Pancreas (tissue), 10 donors: ENCODE data around the gene KAZN. TPM values are rescaled to one million over a fixed set of nuclear protein-coding genes. Genes with fewer than 3 reads are reported as not detected.

Source experiments
- ATAC-seq, 4 donors: fragments of 200-7000 bp; cut with Tn5 transposase; one replicate each; pipeline versions ENCODE4 v1.8.0 to v1.9.1; 2020; ENCODE audit warnings: mild to moderate bottlenecking in 4 of 4, moderate library complexity in 4 of 4
- DNase-seq, 6 donors: peaks; one replicate each; pipeline ENCODE4 v3.0.0-alpha.2; 2020
- FAIRE-seq: peaks from 2 replicates; lab custom pipeline; 2012; peaks lifted over from hg19 to GRCh38; lab: Jason Lieb, UNC
- H3K27ac ChIP-seq, 4 donors: fragments of 200-600 bp; sonication (generic); 1 replicate in 3 of 4; 2 replicates in 1 of 4; pipeline versions ENCODE4 v1.5.0 to v1.8.0; 2020
- H3K27me3 ChIP-seq, 4 donors: fragments of 200-600 bp; one replicate each; pipeline ENCODE4 v1.8.0; 2021
- H3K36me3 ChIP-seq, 3 donors: fragments of 200-600 bp; sonication (generic) in 1 of 3; one replicate each; pipeline versions ENCODE4 v1.5.0 to v1.8.0; 2020 to 2021
- H3K4me1 ChIP-seq, 3 donors: fragments of 200-600 bp; one replicate each; pipeline ENCODE4 v1.8.0; 2021
- H3K4me3 ChIP-seq, 4 donors: fragments of 200-600 bp; sonication (generic) in 2 of 4; one replicate each; pipeline versions ENCODE4 v1.5.0 to v1.8.0; 2020 to 2021
- H3K9me3 ChIP-seq, 4 donors: fragments of 200-600 bp; one replicate each; pipeline ENCODE4 v1.8.0; 2021
- CTCF ChIP-seq, 4 donors: fragments of 200-600 bp; sonication (generic) in 3 of 4; IDR thresholded peaks; one replicate each; pipeline versions ENCODE4 v1.5.0 to v1.8.0; 2021; ENCODE audit warnings: antibody characterized with exemption in 4 of 4
- WGBS, 2 donors: extraction: QIAGEN DNeasy Blood & Tissue Kit; methylation state at CpG; one replicate each; pipeline ENCODE4 v1.1.7; 2013; 5-methylcytosine and 5-hydroxymethylcytosine counted together
- intact Hi-C, 3 donors: fragments of 100-400 bp; cut with DNase I; formaldehyde crosslinking; loops; one replicate each; pipeline versions ENCODE4 v1.11.1 to v1.14.2; 2022
- polyA plus RNA-seq, 2 donors: library from polyadenylated mRNA; stranded (reverse); fragments of 200-250 nt; gene quantifications; one replicate each; pipeline ENCODE4 v1.2.3, GENCODE V29; 2013
- total RNA-seq, 6 donors: library from RNA; stranded (reverse); fragmentation: NEBNext Ultra II Directional in 4 of 6; extraction: Animal tissue kit (Norgen Biotek cat#: 25700) in 4 of 6; gene quantifications; one replicate each; pipeline versions ENCODE4 v1.2.1 to v1.2.4, GENCODE V29; 2021 to 2023
- donor health status: healthy with polysubstance abuse.
- donor health status: DM: no; HTN: no; CAD: no; lungs with moderate emphysema.
- donor health status: DM: no; HTN: no; CAD: no.
- donor health status: control.
- donor health status: control.
- donor health status: Bipolar disorder and iron deficiency.
- donor health status: DM: yes; HTN: yes; CAD: no.
- donor health status: DM: no; HTN: no; CAD: no.
- donor health status: DM: no; HTN: no; CAD: no.
- donor health status: DM: yes; HTN: yes; CAD: no.

KAZN gene
- total and polyA plus RNA-seq, 8 donors: 2.4 to 6.0 (median 4.1) TPM

DNA sequence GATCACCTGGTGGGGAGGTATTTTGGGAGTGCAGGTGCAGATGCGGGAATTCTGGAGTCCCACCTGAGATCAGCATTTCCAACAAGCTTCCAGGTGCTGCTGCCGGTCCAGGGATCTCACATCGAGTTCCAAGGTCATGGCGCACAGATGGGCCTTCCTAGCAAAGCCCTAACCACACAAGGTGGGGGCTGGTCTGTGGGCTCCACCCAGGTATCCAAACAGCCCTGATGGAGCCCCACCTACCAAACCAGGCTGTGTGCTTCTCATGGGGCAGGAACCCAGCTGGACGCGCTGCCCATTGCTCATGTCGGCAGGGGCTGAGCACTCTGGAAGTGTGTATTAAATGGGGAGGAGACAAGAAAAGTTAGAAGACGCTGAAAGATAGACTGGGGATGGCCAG, 520.1 kb downstream of the KAZN start:
- Histone ChIP-seq H3K36me3 (no peaks in the 10 kb centered on the region), H3K27ac (no peak overlapping the region), H3K27me3 (no peaks in the 10 kb centered on the region), H3K4me1 (peaks cover 12 to 17% (median 13%) of the 10 kb centered on the region in 3 donors), H3K9me3 (no peaks in the 10 kb centered on the region), H3K4me3 (no peak overlapping the region)
- peak in 4 of 6 donors; percentile 48 to 72 (median 56) for DNase-seq
- peak in 3 of 4 donors; percentile 52 to 68 (median 62) for ATAC-seq
- TF ChIP-seq CTCF (IDR thresholded peaks at IDR 0.05): no peak
- FAIRE-seq: no peak
- intact Hi-C loops: no loop called here
- 47 to 56% methylated on average over 8 of the region's 8 CpGs for WGBS, 2 donors

DNA sequence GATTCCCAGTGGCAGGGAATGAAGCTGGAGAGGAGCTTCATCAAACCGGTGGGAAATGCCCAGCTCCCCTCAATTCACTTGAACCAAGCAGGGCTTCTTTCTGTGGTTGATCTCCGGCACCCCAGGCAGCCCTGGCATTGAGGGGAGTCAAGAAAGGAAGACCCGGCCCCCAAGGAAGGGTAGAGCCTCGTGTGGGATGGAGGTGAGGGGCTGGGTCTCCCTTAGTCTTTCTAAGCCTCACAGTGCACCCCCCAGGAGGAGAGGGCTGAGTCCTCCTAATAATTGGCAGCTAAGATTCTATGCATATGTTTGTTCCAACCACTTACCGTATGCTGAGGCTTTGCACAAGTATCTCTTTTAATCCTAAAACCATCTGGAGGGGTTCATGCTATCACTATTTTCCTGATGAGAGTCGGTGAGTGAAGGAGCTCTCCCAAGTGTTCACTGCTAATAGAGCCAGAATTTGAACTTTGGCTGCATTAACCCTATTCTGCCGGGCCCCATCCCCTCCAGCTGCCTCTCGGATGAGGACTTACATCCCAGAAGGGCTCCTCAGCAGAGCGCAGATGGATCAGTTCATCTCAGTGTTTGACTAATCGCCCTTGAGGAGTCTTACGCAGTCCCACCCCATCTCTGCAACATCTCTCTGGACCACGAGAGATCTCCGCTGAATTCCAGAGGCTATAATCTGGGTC, 521.9 kb downstream of the KAZN start:
- H3K4me1 ChIP-seq: peaks cover 12 to 17% (median 13%) of the 10 kb centered on the region in 3 donors
- no peaks in the 10 kb centered on the region for H3K9me3 ChIP-seq
- H3K27ac ChIP-seq: no peak overlapping the region
- no peak for TF ChIP-seq CTCF (IDR thresholded peaks at IDR 0.05)
- FAIRE-seq: no peak
- H3K27me3 ChIP-seq: no peaks in the 10 kb centered on the region
- no peak for ATAC-seq
- intact Hi-C loops: loop anchor here in 2 of 3 donors (10.0 kb wide), 1 partner anchor 184 kb away; no protein-coding TSS in a partner anchor
- no peak for DNase-seq
- H3K4me3 ChIP-seq: no peak overlapping the region
- WGBS, 2 donors: 87 to 96% methylated on average over 13 of the region's 13 CpGs
- H3K36me3 ChIP-seq: no peaks in the 10 kb centered on the region

- H3K27ac ChIP-seq: no peak overlapping the region
- WGBS, 2 donors: 95 to 99% methylated on average over 7 of the region's 7 CpGs
- no peaks in the 10 kb centered on the region for H3K36me3 ChIP-seq
- H3K4me1 ChIP-seq: peaks cover under 1 to 6% (median 4%) of the 10 kb centered on the region in 3 donors
- H3K4me3 ChIP-seq: no peak overlapping the region
- no peak for TF ChIP-seq CTCF (IDR thresholded peaks at IDR 0.05)
- FAIRE-seq (no peak), ATAC-seq (no peak), DNase-seq (no peak)
- no peaks in the 10 kb centered on the region for H3K27me3 ChIP-seq
- H3K9me3 ChIP-seq: no peaks in the 10 kb centered on the region
- intact Hi-C loops: loop anchor here in 2 of 3 donors (10.0 kb wide), 1 partner anchor 182 kb away; no protein-coding TSS in a partner anchor
These were observed 523.8 kb downstream of the KAZN start for GRCh38 chr1:15122331-15122730.

DNA sequence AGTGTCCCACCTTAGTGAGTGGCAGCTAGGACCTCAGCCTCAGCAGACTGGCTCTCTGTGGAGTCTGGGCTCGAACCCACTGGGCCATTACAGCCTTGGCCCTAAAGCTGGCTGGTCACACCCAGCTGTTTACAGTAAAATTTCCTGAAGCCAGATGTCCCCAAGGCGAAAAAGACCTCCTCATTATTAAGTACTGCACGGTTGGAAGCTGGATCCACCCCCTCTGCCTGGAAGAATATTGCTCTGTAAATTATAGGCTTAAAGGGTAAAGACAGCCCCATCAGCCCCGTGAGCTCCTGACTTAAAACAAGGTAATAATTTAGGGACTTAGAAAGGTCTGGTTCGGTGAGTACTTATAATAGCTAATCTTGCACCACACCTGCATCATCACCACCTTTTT, 524.8 kb downstream of the KAZN start:
- H3K27ac ChIP-seq: no peak overlapping the region
- H3K27me3 ChIP-seq: no peaks in the 10 kb centered on the region
- FAIRE-seq: no peak
- no peak overlapping the region for H3K4me3 ChIP-seq
- no peaks in the 10 kb centered on the region for H3K4me1 ChIP-seq
- intact Hi-C loops: loop anchor here in 2 of 3 donors (10.0 kb wide), 1 partner anchor 182 kb away; no protein-coding TSS in a partner anchor
- H3K9me3 ChIP-seq: no peaks in the 10 kb centered on the region
- H3K36me3 ChIP-seq: no peaks in the 10 kb centered on the region
- no peak for TF ChIP-seq CTCF (IDR thresholded peaks at IDR 0.05)
- no peak for ATAC-seq
- 84 to 89% methylated on average over 5 of the region's 5 CpGs for WGBS, 2 donors
- DNase-seq: no peak

DNA sequence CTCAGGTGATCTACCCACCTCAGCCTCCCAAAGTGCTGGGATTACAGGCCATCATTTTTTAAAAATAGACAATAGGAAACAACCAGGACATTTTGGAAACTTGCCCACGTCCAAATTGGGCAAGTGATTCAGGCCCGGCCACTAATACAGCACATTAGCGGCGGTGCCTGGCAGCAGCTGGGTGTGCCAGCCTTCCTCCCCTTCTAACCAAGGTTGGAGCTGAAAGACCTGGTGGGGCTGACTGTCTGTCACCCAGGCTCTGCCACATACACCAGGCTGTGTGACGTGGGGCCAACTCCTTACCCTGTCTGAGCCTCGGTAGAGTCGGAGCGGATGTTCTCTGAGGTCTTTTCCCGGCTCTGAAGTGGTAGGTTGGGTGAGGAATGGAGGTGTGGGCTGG, 525.4 kb downstream of the KAZN start:
- no peaks in the 10 kb centered on the region for H3K9me3 ChIP-seq
- FAIRE-seq: no peak
- H3K4me3 ChIP-seq: no peak overlapping the region
- no peak for TF ChIP-seq CTCF (IDR thresholded peaks at IDR 0.05)
- DNase-seq: no peak
- intact Hi-C loops: loop anchor here in 2 of 3 donors (10.0 kb wide), 1 partner anchor 181 kb away; no protein-coding TSS in a partner anchor
- H3K4me1 ChIP-seq: no peaks in the 10 kb centered on the region
- no peaks in the 10 kb centered on the region for H3K27me3 ChIP-seq
- no peak overlapping the region for H3K27ac ChIP-seq
- ATAC-seq: no peak
- WGBS, 2 donors: 79 to 83% methylated on average over 9 of the region's 9 CpGs
- H3K36me3 ChIP-seq: no peaks in the 10 kb centered on the region
